Measurements from ENCODE around the gene CGN.

Gene CGN

GRCh38 chr1:151563376-151563775, 52.2 kb downstream of the CGN start:
- no peak overlapping the region for H3K27ac Mint-ChIP-seq
- H3K4me1 Mint-ChIP-seq = no peaks in the 10 kb centered on the region
- no peaks in the 10 kb centered on the region for H3K36me3 Mint-ChIP-seq
- H3K9me3 Mint-ChIP-seq = no peaks in the 10 kb centered on the region
- H3K4me3 Mint-ChIP-seq = no peak overlapping the region
- DNase-seq (ENCODE audit: low spot score in 2 of 2) (no peak), ATAC-seq (ENCODE audit: low read depth) (no peak)
- peaks cover 4% of the 10 kb centered on the region for H3K27me3 Mint-ChIP-seq

GRCh38 chr1:151565502-151566189, 54.5 kb downstream of the CGN start:
- Mint-ChIP-seq H3K27ac (no peak overlapping the region), H3K27me3 (no peaks in the 10 kb centered on the region), H3K4me1 (no peaks in the 10 kb centered on the region), H3K36me3 (peaks cover under 1% of the 10 kb centered on the region), H3K4me3 (no peak overlapping the region), H3K9me3 (no peaks in the 10 kb centered on the region)
- DNase-seq (ENCODE audit: low spot score in 2 of 2) (no peak), ATAC-seq (ENCODE audit: low read depth) (no peak)

GRCh38 chr1:151568626-151569088, 57.5 kb downstream of the CGN start:
- no peak overlapping the region for H3K4me3 Mint-ChIP-seq
- H3K27ac Mint-ChIP-seq = no peak overlapping the region
- no peaks in the 10 kb centered on the region for H3K9me3 Mint-ChIP-seq
- ATAC-seq (ENCODE audit: low read depth) (no peak), DNase-seq (ENCODE audit: low spot score in 2 of 2) (no peak)
- no peaks in the 10 kb centered on the region for H3K27me3 Mint-ChIP-seq
- no peaks in the 10 kb centered on the region for H3K4me1 Mint-ChIP-seq
- peaks cover 5% of the 10 kb centered on the region for H3K36me3 Mint-ChIP-seq

- Mint-ChIP-seq H3K36me3 (peaks cover 11% of the 10 kb centered on the region), H3K4me3 (no peak overlapping the region), H3K27me3 (no peaks in the 10 kb centered on the region), H3K9me3 (no peaks in the 10 kb centered on the region), H3K27ac (no peak overlapping the region), H3K4me1 (no peaks in the 10 kb centered on the region)
- ATAC-seq (ENCODE audit: low read depth) = no peak
- DNase-seq (ENCODE audit: low spot score in 2 of 2) = no peak
Measured at GRCh38 chr1:151570819-151571218, 59.6 kb downstream of the CGN start.

- no peak for ATAC-seq (ENCODE audit: low read depth)
- H3K36me3 Mint-ChIP-seq = peaks cover 12% of the 10 kb centered on the region
- no peaks in the 10 kb centered on the region for H3K27me3 Mint-ChIP-seq
- peak overlapping the region; percentile 56 for H3K27ac Mint-ChIP-seq
- H3K4me3 Mint-ChIP-seq = no peak overlapping the region
- no peaks in the 10 kb centered on the region for H3K9me3 Mint-ChIP-seq
- H3K4me1 Mint-ChIP-seq = no peaks in the 10 kb centered on the region
- DNase-seq (ENCODE audit: low spot score in 2 of 2) = no peak
Measured at GRCh38 chr1:151574575-151575529, 63.7 kb downstream of the CGN start.

GRCh38 chr1:151577173-151577572, 66.0 kb downstream of the CGN start:
- no peaks in the 10 kb centered on the region for H3K27me3 Mint-ChIP-seq
- no peaks in the 10 kb centered on the region for H3K9me3 Mint-ChIP-seq
- H3K27ac Mint-ChIP-seq = no peak overlapping the region
- no peak for ATAC-seq (ENCODE audit: low read depth)
- H3K4me1 Mint-ChIP-seq = no peaks in the 10 kb centered on the region
- H3K4me3 Mint-ChIP-seq = no peak overlapping the region
- no peak for DNase-seq (ENCODE audit: low spot score in 2 of 2)
- H3K36me3 Mint-ChIP-seq = peaks cover 10% of the 10 kb centered on the region

- Mint-ChIP-seq H3K4me3 (no peak overlapping the region), H3K36me3 (peaks cover 7% of the 10 kb centered on the region), H3K27me3 (no peaks in the 10 kb centered on the region), H3K9me3 (no peaks in the 10 kb centered on the region), H3K4me1 (no peaks in the 10 kb centered on the region), H3K27ac (no peak overlapping the region)
- DNase-seq (ENCODE audit: low spot score in 2 of 2) = no peak
- no peak for ATAC-seq (ENCODE audit: low read depth)
Measured at GRCh38 chr1:151578941-151579340, 67.8 kb downstream of the CGN start.

GRCh38 chr1:151579436-151580225, 68.4 kb downstream of the CGN start:
- DNase-seq (ENCODE audit: low spot score in 2 of 2) (no peak), ATAC-seq (ENCODE audit: low read depth) (no peak)
- no peaks in the 10 kb centered on the region for H3K9me3 Mint-ChIP-seq
- H3K4me3 Mint-ChIP-seq = no peak overlapping the region
- no peak overlapping the region for H3K27ac Mint-ChIP-seq
- H3K4me1 Mint-ChIP-seq = no peaks in the 10 kb centered on the region
- peaks cover 4% of the 10 kb centered on the region for H3K36me3 Mint-ChIP-seq
- no peaks in the 10 kb centered on the region for H3K27me3 Mint-ChIP-seq

- Mint-ChIP-seq H3K36me3 (no peaks in the 10 kb centered on the region), H3K4me3 (no peak overlapping the region), H3K9me3 (no peaks in the 10 kb centered on the region), H3K27me3 (no peaks in the 10 kb centered on the region), H3K4me1 (no peaks in the 10 kb centered on the region), H3K27ac (no peak overlapping the region)
- ATAC-seq (ENCODE audit: low read depth) (no peak), DNase-seq (ENCODE audit: low spot score in 2 of 2) (no peak)
Measured at GRCh38 chr1:151581451-151581850, 70.3 kb downstream of the CGN start.

- Mint-ChIP-seq H3K27me3 (no peaks in the 10 kb centered on the region), H3K4me1 (no peaks in the 10 kb centered on the region), H3K36me3 (no peaks in the 10 kb centered on the region), H3K9me3 (no peaks in the 10 kb centered on the region), H3K27ac (no peak overlapping the region), H3K4me3 (no peak overlapping the region)
- no peak for DNase-seq (ENCODE audit: low spot score in 2 of 2)
- no peak for ATAC-seq (ENCODE audit: low read depth)
Measured at GRCh38 chr1:151581921-151582320, 70.7 kb downstream of the CGN start.

- ATAC-seq (ENCODE audit: low read depth) (no peak), DNase-seq (ENCODE audit: low spot score in 2 of 2) (no peak)
- H3K9me3 Mint-ChIP-seq = no peaks in the 10 kb centered on the region
- H3K4me1 Mint-ChIP-seq = no peaks in the 10 kb centered on the region
- H3K4me3 Mint-ChIP-seq = no peak overlapping the region
- no peaks in the 10 kb centered on the region for H3K36me3 Mint-ChIP-seq
- H3K27ac Mint-ChIP-seq = no peak overlapping the region
- no peaks in the 10 kb centered on the region for H3K27me3 Mint-ChIP-seq
Measured at GRCh38 chr1:151583796-151584195, 72.6 kb downstream of the CGN start.

- Mint-ChIP-seq H3K4me1 (no peaks in the 10 kb centered on the region), H3K36me3 (no peaks in the 10 kb centered on the region), H3K4me3 (no peak overlapping the region), H3K27me3 (no peaks in the 10 kb centered on the region), H3K27ac (no peak overlapping the region), H3K9me3 (no peaks in the 10 kb centered on the region)
- no peak for ATAC-seq (ENCODE audit: low read depth)
- no peak for DNase-seq (ENCODE audit: low spot score in 2 of 2)
Measured at GRCh38 chr1:151584278-151584677, 73.1 kb downstream of the CGN start.

- H3K27ac Mint-ChIP-seq = no peak overlapping the region
- no peaks in the 10 kb centered on the region for H3K27me3 Mint-ChIP-seq
- peaks cover under 1% of the 10 kb centered on the region for H3K9me3 Mint-ChIP-seq
- no peak for DNase-seq (ENCODE audit: low spot score in 2 of 2)
- no peak for ATAC-seq (ENCODE audit: low read depth)
- peaks cover under 1% of the 10 kb centered on the region for H3K36me3 Mint-ChIP-seq
- H3K4me3 Mint-ChIP-seq = no peak overlapping the region
- no peaks in the 10 kb centered on the region for H3K4me1 Mint-ChIP-seq
Measured at GRCh38 chr1:151584780-151585179, 73.6 kb downstream of the CGN start.

GRCh38 chr1:151585622-151586021, 74.4 kb downstream of the CGN start:
- peaks cover 3% of the 10 kb centered on the region for H3K27me3 Mint-ChIP-seq
- no peaks in the 10 kb centered on the region for H3K4me1 Mint-ChIP-seq
- H3K4me3 Mint-ChIP-seq = no peak overlapping the region
- H3K9me3 Mint-ChIP-seq = peaks cover 5% of the 10 kb centered on the region
- DNase-seq (ENCODE audit: low spot score in 2 of 2) (no peak), ATAC-seq (ENCODE audit: low read depth) (no peak)
- no peak overlapping the region for H3K27ac Mint-ChIP-seq
- peaks cover 5% of the 10 kb centered on the region for H3K36me3 Mint-ChIP-seq

Measured in memory B cell (primary cell).